ENCODE data around the gene OTUB1.

Gene OTUB1

GRCh38 chr11:64026575-64027205 is 40.5 kb downstream of the OTUB1 start:
- Histone ChIP-seq H3K18ac (ENCODE audit: low read length) (no peak overlapping the region), H2BK15ac (ENCODE audit: low read length) (peak overlapping the region; percentile 92), H3K9ac (ENCODE audit: low read depth, low read length, poor library complexity) (peak overlapping the region; percentile 74), H2AK5ac (ENCODE audit: low read depth, low read length) (peak overlapping the region; percentile 99), H2BK120ac (ENCODE audit: low read depth, low read length) (no peak overlapping the region), H2BK12ac (ENCODE audit: low read length) (peak overlapping the region; percentile 91), H3K4me3 (ENCODE audit: low read length in 2 of 2) (no peak overlapping the region), H3K79me1 (ENCODE audit: low read depth, low read length) (no peaks in the 10 kb centered on the region), H3K4me1 (ENCODE audit: control insufficient read depth in 2 of 2, insufficient read depth in 1 of 2, low read depth in 1 of 2, low read length in 2 of 2) (peaks cover 37 to 65% of the 10 kb centered on the region in 2 donors), H3K9me3 (replicated peaks in 1 of 2; ENCODE audit: control insufficient read depth in 2 of 2, insufficient read depth in 1 of 2, low read depth in 1 of 2, low read length in 2 of 2) (no peaks in the 10 kb centered on the region), H3K4me2 (ENCODE audit: insufficient read depth, low read length, poor library complexity, severe bottlenecking) (no peak overlapping the region), H4K8ac (ENCODE audit: low read depth, low read length) (no peak overlapping the region), H3K27ac (replicated peaks; ENCODE audit: low read length) (no peak overlapping the region), H3K36me3 (replicated peaks in 1 of 2; ENCODE audit: control insufficient read depth in 2 of 2, insufficient read depth in 2 of 2, low read length in 2 of 2) (no peaks in the 10 kb centered on the region), H4K91ac (ENCODE audit: low read depth, low read length, poor library complexity) (no peak overlapping the region), H3K23ac (ENCODE audit: low read depth, low read length, poor library complexity) (no peak overlapping the region), H3K27me3 (ENCODE audit: control insufficient read depth in 3 of 3, insufficient read depth in 3 of 3, low read depth in 1 of 3, low read length in 3 of 3) (peaks cover 0 to 2% (median 0%) of the 10 kb centered on the region in 3 experiments), H3K14ac (ENCODE audit: low read length) (no peak overlapping the region), H2AFZ (ENCODE audit: low read length) (peak overlapping the region; percentile 71), H3K4ac (ENCODE audit: low read length) (no peak overlapping the region), H2BK5ac (ENCODE audit: low read length) (no peak overlapping the region)
- DNase-seq (ENCODE audit: low spot score): no peak
- WGBS, 2 donors (ENCODE audit: extremely low coverage in 2 of 2, insufficient read length in 2 of 2, insufficient replicate concordance in 1 of 2): no CpG with 5 or more reads among the region's 7 CpGs

- Histone ChIP-seq H3K4me2 (ENCODE audit: insufficient read depth, low read length, poor library complexity, severe bottlenecking) (peak overlapping the region; percentile 23), H3K27ac (replicated peaks; ENCODE audit: low read length) (peak overlapping the region; percentile 93), H3K9ac (ENCODE audit: low read depth, low read length, poor library complexity) (peak overlapping the region; percentile 64), H2AFZ (ENCODE audit: low read length) (peak overlapping the region; percentile 71), H2BK15ac (ENCODE audit: low read length) (peak overlapping the region; percentile 92), H3K23ac (ENCODE audit: low read depth, low read length, poor library complexity) (peak overlapping the region; percentile 75), H3K27me3 (ENCODE audit: control insufficient read depth in 3 of 3, insufficient read depth in 3 of 3, low read depth in 1 of 3, low read length in 3 of 3) (peaks cover 0 to 7% (median 0%) of the 10 kb centered on the region in 3 experiments), H3K4me1 (ENCODE audit: control insufficient read depth in 2 of 2, insufficient read depth in 1 of 2, low read depth in 1 of 2, low read length in 2 of 2) (peaks cover 33 to 56% of the 10 kb centered on the region in 2 donors), H3K79me1 (ENCODE audit: low read depth, low read length) (no peaks in the 10 kb centered on the region), H3K9me3 (replicated peaks in 1 of 2; ENCODE audit: control insufficient read depth in 2 of 2, insufficient read depth in 1 of 2, low read depth in 1 of 2, low read length in 2 of 2) (no peaks in the 10 kb centered on the region), H2BK120ac (ENCODE audit: low read depth, low read length) (peak overlapping the region; percentile 98), H3K18ac (ENCODE audit: low read length) (peak overlapping the region; percentile 96), H3K14ac (ENCODE audit: low read length) (peak overlapping the region; percentile 12), H3K36me3 (replicated peaks in 1 of 2; ENCODE audit: control insufficient read depth in 2 of 2, insufficient read depth in 2 of 2, low read length in 2 of 2) (no peaks in the 10 kb centered on the region), H2BK5ac (ENCODE audit: low read length) (no peak overlapping the region), H4K8ac (ENCODE audit: low read depth, low read length) (peak overlapping the region; percentile 29), H2BK12ac (ENCODE audit: low read length) (peak overlapping the region; percentile 77), H2AK5ac (ENCODE audit: low read depth, low read length) (peak overlapping the region; percentile 99), H3K4ac (ENCODE audit: low read length) (peak overlapping the region; percentile 40), H4K91ac (ENCODE audit: low read depth, low read length, poor library complexity) (peak overlapping the region; percentile 19), H3K4me3 (ENCODE audit: low read length in 2 of 2) (peak overlapping the region; percentile 36 to 49)
- WGBS, 2 donors (ENCODE audit: extremely low coverage in 2 of 2, insufficient read length in 2 of 2, insufficient replicate concordance in 1 of 2): no CpG with 5 or more reads among the region's 20 CpGs
- DNase-seq (ENCODE audit: low spot score): no peak
Measured at GRCh38 chr11:64027651-64028397, 41.6 kb downstream of the OTUB1 start.

DNA sequence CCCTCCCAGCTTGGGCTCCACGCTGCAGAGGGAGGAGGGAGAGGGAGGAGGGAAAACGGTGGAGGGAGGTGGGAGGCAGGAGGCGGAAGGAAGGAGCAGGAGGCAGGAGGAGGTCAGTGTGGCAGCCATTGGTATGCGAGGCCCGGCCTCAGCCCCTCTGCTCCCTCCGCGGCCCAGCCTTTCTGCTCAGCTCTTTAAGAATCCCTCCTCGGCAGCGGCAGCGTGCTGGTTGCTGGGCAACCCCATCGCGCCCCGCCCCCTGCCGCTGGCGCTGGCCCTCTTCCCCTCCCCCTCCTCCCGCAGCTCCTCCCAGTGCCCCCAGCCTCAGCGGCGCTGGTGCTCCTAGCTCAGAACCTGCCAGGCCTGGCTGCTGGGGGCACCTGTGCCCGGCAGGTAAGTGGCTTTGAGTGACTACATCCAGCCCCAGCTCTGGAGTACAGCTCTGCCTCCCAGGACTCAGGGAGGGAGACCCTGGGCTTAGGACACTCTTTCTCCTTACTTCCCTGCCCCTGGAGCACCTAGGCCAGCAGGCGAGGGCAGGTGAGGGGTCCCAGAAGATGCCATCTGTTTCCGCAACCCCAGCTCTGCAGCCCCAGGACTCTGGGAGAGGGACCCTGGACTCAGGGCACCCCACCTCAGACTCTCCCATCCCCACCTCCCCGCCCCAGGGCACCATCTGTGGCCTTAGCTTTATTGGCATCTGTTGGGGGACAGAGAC is 42.3 kb downstream of the OTUB1 start:
- H2AK5ac ChIP-seq (ENCODE audit: low read depth, low read length): peak overlapping the region; percentile 100
- H3K9ac ChIP-seq (ENCODE audit: low read depth, low read length, poor library complexity): peak overlapping the region; percentile 84
- peak overlapping the region; percentile 100 for H2BK120ac ChIP-seq (ENCODE audit: low read depth, low read length)
- H3K27ac ChIP-seq (replicated peaks; ENCODE audit: low read length): peak overlapping the region; percentile 93
- peak overlapping the region; percentile 40 for H3K4me2 ChIP-seq (ENCODE audit: insufficient read depth, low read length, poor library complexity, severe bottlenecking)
- peak overlapping the region; percentile 12 for H3K14ac ChIP-seq (ENCODE audit: low read length)
- H4K91ac ChIP-seq (ENCODE audit: low read depth, low read length, poor library complexity): peak overlapping the region; percentile 72
- H3K4ac ChIP-seq (ENCODE audit: low read length): peak overlapping the region; percentile 95
- peak overlapping the region; percentile 73 for H3K23ac ChIP-seq (ENCODE audit: low read depth, low read length, poor library complexity)
- peak; percentile 85 for DNase-seq (ENCODE audit: low spot score)
- H2AFZ ChIP-seq (ENCODE audit: low read length): peak overlapping the region; percentile 71
- no peaks in the 10 kb centered on the region for H3K79me1 ChIP-seq (ENCODE audit: low read depth, low read length)
- H4K8ac ChIP-seq (ENCODE audit: low read depth, low read length): peak overlapping the region; percentile 98
- H3K4me1 ChIP-seq (ENCODE audit: control insufficient read depth in 2 of 2, insufficient read depth in 1 of 2, low read depth in 1 of 2, low read length in 2 of 2): peaks cover 33 to 58% of the 10 kb centered on the region in 2 donors
- H2BK12ac ChIP-seq (ENCODE audit: low read length): peak overlapping the region; percentile 98
- peak overlapping the region; percentile 99 for H3K18ac ChIP-seq (ENCODE audit: low read length)
- WGBS, 2 donors (ENCODE audit: extremely low coverage in 2 of 2, insufficient read length in 2 of 2, insufficient replicate concordance in 1 of 2): no CpG with 5 or more reads among the region's 22 CpGs
- H3K4me3 ChIP-seq (ENCODE audit: low read length in 2 of 2): peak overlapping the region; percentile 36 to 53
- H3K9me3 ChIP-seq (replicated peaks in 1 of 2; ENCODE audit: control insufficient read depth in 2 of 2, insufficient read depth in 1 of 2, low read depth in 1 of 2, low read length in 2 of 2): no peaks in the 10 kb centered on the region
- H3K36me3 ChIP-seq (replicated peaks in 1 of 2; ENCODE audit: control insufficient read depth in 2 of 2, insufficient read depth in 2 of 2, low read length in 2 of 2): no peaks in the 10 kb centered on the region
- H2BK5ac ChIP-seq (ENCODE audit: low read length): peak overlapping the region; percentile 96
- peak overlapping the region; percentile 99 for H2BK15ac ChIP-seq (ENCODE audit: low read length)
- H3K27me3 ChIP-seq (ENCODE audit: control insufficient read depth in 3 of 3, insufficient read depth in 3 of 3, low read depth in 1 of 3, low read length in 3 of 3): peaks cover 0 to 11% (median 0%) of the 10 kb centered on the region in 3 experiments
